Upper lobe of right lung (tissue), 1 donor: ENCODE results near the gene FNDC8. TPM values are rescaled to one million over a fixed set of nuclear protein-coding genes. Genes with fewer than 3 reads are reported as not detected.
"Not testable (repeated sequence)": the region's sequence is repeated elsewhere in the genome, so short reads cannot be mapped to it uniquely, and the experiment has no call there.

Source experiments
- ATAC-seq: fragments of 200-7000 bp; cut with Tn5 transposase; one replicate; pipeline ENCODE4 v1.9.1; 2020; ENCODE audit warnings: mild to moderate bottlenecking, moderate library complexity
- DNase-seq: peaks from one replicate; pipeline ENCODE4 v3.0.0-alpha.2; 2020
- H3K27ac ChIP-seq: fragments of 200-600 bp; one replicate; pipeline ENCODE4 v1.8.0; 2022
- H3K27me3 ChIP-seq: fragments of 200-600 bp; one replicate; pipeline ENCODE4 v1.8.0; 2022; ENCODE audit warnings: mild to moderate bottlenecking
- H3K36me3 ChIP-seq: fragments of 200-600 bp; one replicate; pipeline ENCODE4 v1.8.0; 2022
- H3K4me1 ChIP-seq: fragments of 200-600 bp; one replicate; pipeline ENCODE4 v1.8.0; 2022
- H3K4me3 ChIP-seq: fragments of 200-600 bp; one replicate; pipeline ENCODE4 v1.8.0; 2022; ENCODE audit warnings: mild to moderate bottlenecking
- H3K9me3 ChIP-seq: fragments of 200-600 bp; one replicate; pipeline ENCODE4 v1.8.0; 2022
- intact Hi-C: fragments of 100-400 bp; cut with DNase I; formaldehyde crosslinking; loops from one replicate; pipeline ENCODE4 v1.11.0; 2022
- total RNA-seq: library from RNA; stranded (reverse); fragmentation: NEBNext Ultra II Directional; extraction: Animal tissue kit (Norgen Biotek cat#: 25700); gene quantifications from one replicate; pipeline ENCODE4 v1.2.1, GENCODE V29; 2021
- TF ChIP-seq, protein P1 (sequence below): fragments of 200-600 bp; IDR thresholded peaks from one replicate; pipeline ENCODE4 v1.8.0; 2022; ENCODE audit warnings: antibody characterized with exemption
- donor health status: DM: no; HTN: yes; CAD: no; lungs with severe emphysema.

FNDC8 gene
- total RNA-seq, 1 donor from 2014 or later, result not detected

GRCh38 chr17:35099908-35100307 lies 21.5 kb upstream of the FNDC8 start:
- peaks cover 45% of the 10 kb centered on the region for H3K36me3 ChIP-seq

DNA sequence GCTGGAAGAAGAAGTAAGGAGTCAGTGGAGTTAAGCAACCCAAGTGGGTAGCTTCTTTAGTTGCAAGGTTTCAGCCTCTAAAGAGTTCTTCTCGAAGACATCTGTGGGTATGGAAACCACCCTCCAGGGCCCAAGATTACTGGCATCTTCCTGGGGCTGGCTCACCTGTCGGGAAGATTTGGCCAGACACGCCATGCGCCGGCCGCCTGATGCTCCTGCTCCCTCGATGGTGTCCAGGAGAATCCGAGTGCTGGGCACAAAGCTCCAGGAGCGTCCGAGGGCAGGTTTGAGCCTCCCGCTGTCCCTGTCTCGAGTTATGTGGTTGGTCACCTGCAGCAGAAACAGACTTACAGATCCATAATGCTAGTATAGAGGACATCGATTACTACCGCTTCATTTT lies 20.4 kb upstream of the FNDC8 start:
- Histone ChIP-seq H3K27ac (no peak overlapping the region), H3K9me3 (no peaks in the 10 kb centered on the region), H3K4me1 (no peaks in the 10 kb centered on the region), H3K27me3 (no peaks in the 10 kb centered on the region), H3K36me3 (peaks cover 52% of the 10 kb centered on the region), H3K4me3 (no peak overlapping the region)
- TF ChIP-seq, protein P1, sequence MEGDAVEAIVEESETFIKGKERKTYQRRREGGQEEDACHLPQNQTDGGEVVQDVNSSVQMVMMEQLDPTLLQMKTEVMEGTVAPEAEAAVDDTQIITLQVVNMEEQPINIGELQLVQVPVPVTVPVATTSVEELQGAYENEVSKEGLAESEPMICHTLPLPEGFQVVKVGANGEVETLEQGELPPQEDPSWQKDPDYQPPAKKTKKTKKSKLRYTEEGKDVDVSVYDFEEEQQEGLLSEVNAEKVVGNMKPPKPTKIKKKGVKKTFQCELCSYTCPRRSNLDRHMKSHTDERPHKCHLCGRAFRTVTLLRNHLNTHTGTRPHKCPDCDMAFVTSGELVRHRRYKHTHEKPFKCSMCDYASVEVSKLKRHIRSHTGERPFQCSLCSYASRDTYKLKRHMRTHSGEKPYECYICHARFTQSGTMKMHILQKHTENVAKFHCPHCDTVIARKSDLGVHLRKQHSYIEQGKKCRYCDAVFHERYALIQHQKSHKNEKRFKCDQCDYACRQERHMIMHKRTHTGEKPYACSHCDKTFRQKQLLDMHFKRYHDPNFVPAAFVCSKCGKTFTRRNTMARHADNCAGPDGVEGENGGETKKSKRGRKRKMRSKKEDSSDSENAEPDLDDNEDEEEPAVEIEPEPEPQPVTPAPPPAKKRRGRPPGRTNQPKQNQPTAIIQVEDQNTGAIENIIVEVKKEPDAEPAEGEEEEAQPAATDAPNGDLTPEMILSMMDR, result no peak
- ATAC-seq (no peak), DNase-seq (no peak)
- intact Hi-C loops, result no loop called here

More at GRCh38 chr17:35099908-35100307, 21.5 kb upstream of the FNDC8 start:
- H3K4me3 ChIP-seq, result no peak overlapping the region
- TF ChIP-seq, protein P1, result no peak
- H3K9me3 ChIP-seq, result no peaks in the 10 kb centered on the region
- ATAC-seq, result no peak
- intact Hi-C loops, result no loop called here
- no peaks in the 10 kb centered on the region for H3K27me3 ChIP-seq
- H3K4me1 ChIP-seq, result no peaks in the 10 kb centered on the region
- H3K27ac ChIP-seq, result no peak overlapping the region
- no peak for DNase-seq

GRCh38 chr17:35101725-35102124 lies 19.7 kb upstream of the FNDC8 start:
- no peak overlapping the region for H3K27ac ChIP-seq
- H3K36me3 ChIP-seq, result peaks cover 59% of the 10 kb centered on the region
- H3K27me3 ChIP-seq, result no peaks in the 10 kb centered on the region
- no peak for DNase-seq
- TF ChIP-seq, protein P1, result no peak
- H3K9me3 ChIP-seq, result no peaks in the 10 kb centered on the region
- no peak overlapping the region for H3K4me3 ChIP-seq
- H3K4me1 ChIP-seq, result no peaks in the 10 kb centered on the region
- intact Hi-C loops, result no loop called here
- no peak for ATAC-seq

- intact Hi-C loops, result no loop called here
- Histone ChIP-seq H3K27me3 (no peaks in the 10 kb centered on the region), H3K36me3 (peaks cover 60% of the 10 kb centered on the region), H3K4me3 (no peak overlapping the region), H3K27ac (no peak overlapping the region), H3K9me3 (no peaks in the 10 kb centered on the region), H3K4me1 (no peaks in the 10 kb centered on the region)
- DNase-seq (no peak), ATAC-seq (no peak)
- TF ChIP-seq, protein P1, result no peak
Measured at GRCh38 chr17:35103271-35103670, 18.1 kb upstream of the FNDC8 start.

- no peaks in the 10 kb centered on the region for H3K9me3 ChIP-seq
- DNase-seq (no peak), ATAC-seq (no peak)
- H3K4me3 ChIP-seq, result no peak overlapping the region
- intact Hi-C loops, result no loop called here
- H3K36me3 ChIP-seq, result peaks cover 48% of the 10 kb centered on the region
- H3K27me3 ChIP-seq, result no peaks in the 10 kb centered on the region
- TF ChIP-seq, protein P1, result no peak
- H3K27ac ChIP-seq, result no peak overlapping the region
- no peaks in the 10 kb centered on the region for H3K4me1 ChIP-seq
Measured at GRCh38 chr17:35104844-35105450, 16.5 kb upstream of the FNDC8 start.

DNA sequence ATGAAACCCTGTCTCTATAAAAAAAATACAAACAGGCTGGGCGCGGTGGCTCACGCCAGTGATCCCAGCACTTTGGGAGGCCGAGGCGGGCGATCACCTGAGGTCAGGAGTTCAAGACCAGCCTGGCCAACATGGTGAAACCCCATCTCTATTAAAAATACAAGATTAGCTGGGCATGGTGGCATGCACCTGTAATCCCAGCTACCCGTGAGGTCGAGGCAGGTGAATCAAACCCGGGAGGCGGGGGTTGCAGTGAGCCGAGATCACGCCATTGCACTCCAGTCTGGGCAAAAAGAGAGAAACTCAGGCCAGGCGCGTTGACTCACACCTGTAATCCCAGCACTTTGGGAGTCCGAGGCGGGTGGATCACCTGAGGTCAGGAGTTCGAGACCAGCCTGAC lies 10.6 kb upstream of the FNDC8 start:
- peaks cover 11% of the 10 kb centered on the region for H3K36me3 ChIP-seq
- H3K27me3 ChIP-seq, intact Hi-C loops, H3K9me3 ChIP-seq, ATAC-seq, H3K27ac ChIP-seq, H3K4me3 ChIP-seq, H3K4me1 ChIP-seq, DNase-seq: not testable (repeated sequence)
